Hematopoietic multipotent progenitor cell treated with erythropoietin and hydrocortisone succinate and interleukin-3 and kit ligand, for 8 days (in vitro differentiated cells): Measurements from ENCODE around the gene ZER1.

Source experiments
- DNase-seq: peaks from one replicate; pipeline ENCODE4 v3.0.0-alpha.2; 2015

The ZER1 gene

GRCh38 chr9:128689293-128689774 lies 82.4 kb downstream of the ZER1 start:
- no peak for DNase-seq

GRCh38 chr9:128688501-128689292 lies 83.0 kb downstream of the ZER1 start, which contains the start of gene SET:
Gene SET (plus strand): TSS chr9:128689222. CDS start chr9:128689583, 361 bp downstream.
- DNase-seq, result peak; percentile 94

- DNase-seq, result no peak
Observed at GRCh38 chr9:128687453-128687852, 84.3 kb downstream of the ZER1 start.

GRCh38 chr9:128685636-128686489 lies 85.9 kb downstream of the ZER1 start:
- peak; percentile 52 for DNase-seq

- peak; percentile 69 for DNase-seq
Observed at GRCh38 chr9:128684325-128685199, 87.2 kb downstream of the ZER1 start.

- DNase-seq, result no peak
Observed at GRCh38 chr9:128684065-128684324, 87.7 kb downstream of the ZER1 start.

GRCh38 chr9:128683340-128684064 lies 88.2 kb downstream of the ZER1 start:
- DNase-seq, result peak; percentile 35
